Tibial artery (tissue), 4 donors: ENCODE measurements around the gene CCDC148.
"Not testable (repeated sequence)": the region's sequence is repeated elsewhere in the genome, so short reads cannot be mapped to it uniquely, and the experiment has no call there.

ENCODE experiments used
- DNase-seq, 2 donors: peaks; one replicate each; pipeline ENCODE4 v3.0.0-alpha.2; 2019
- H3K27ac ChIP-seq, 2 donors: fragments of 200-600 bp; sonication (generic) in 1 of 2; 1 replicate in 1 of 2; 2 replicates in 1 of 2; pipeline ENCODE4 v1.5.1; 2018 to 2019; ENCODE audit warnings: mild to moderate bottlenecking in 1 of 2
- H3K27me3 ChIP-seq, 2 donors: fragments of 200-600 bp; sonication (generic) in 1 of 2; one replicate each; pipeline versions ENCODE4 v1.5.1 to v1.6.0; 2016 to 2019
- H3K36me3 ChIP-seq, 3 donors: fragments of 200-600 bp; sonication (generic) in 2 of 3; one replicate each; pipeline ENCODE4 v1.5.1; 2016 to 2019; ENCODE audit warnings: mild to moderate bottlenecking in 2 of 3
- H3K4me1 ChIP-seq, 4 donors: fragments of 200-600 bp; sonication (generic) in 2 of 4; 1 replicate in 3 of 4; 2 replicates in 1 of 4; pipeline ENCODE4 v1.5.1; 2016 to 2019
- H3K4me3 ChIP-seq, 2 donors: fragments of 200-600 bp; sonication (generic) in 1 of 2; 1 replicate in 1 of 2; 2 replicates in 1 of 2; pipeline ENCODE4 v1.5.1; 2018 to 2019; ENCODE audit warnings: mild to moderate bottlenecking in 2 of 2
- H3K9me3 ChIP-seq, 3 donors: fragments of 200-600 bp; sonication (generic) in 1 of 3; one replicate each; pipeline ENCODE4 v1.5.1; 2016 to 2019
- CTCF ChIP-seq, 2 experiments: fragments of 200-600 bp in 1 of 2; fragments of 450-650 bp in 1 of 2; IDR thresholded peaks; one replicate each; pipeline ENCODE4 v1.5.1; 2017 to 2019; ENCODE audit warnings: antibody characterized with exemption in 2 of 2, mild to moderate bottlenecking in 1 of 2, moderate library complexity in 1 of 2
- intact Hi-C: fragments of 100-400 bp; cut with DNase I; formaldehyde crosslinking; loops from one replicate; pipeline ENCODE4 v1.15.0; 2023; ENCODE audit warnings: low total_unique reads

The CCDC148 gene

GRCh38 chr2:158380746-158381145, 75.8 kb downstream of the CCDC148 start:
- intact Hi-C loops: no loop called here
- H3K27ac ChIP-seq: no peak overlapping the region
- TF ChIP-seq CTCF (IDR thresholded peaks at IDR 0.05): no peak

DNA sequence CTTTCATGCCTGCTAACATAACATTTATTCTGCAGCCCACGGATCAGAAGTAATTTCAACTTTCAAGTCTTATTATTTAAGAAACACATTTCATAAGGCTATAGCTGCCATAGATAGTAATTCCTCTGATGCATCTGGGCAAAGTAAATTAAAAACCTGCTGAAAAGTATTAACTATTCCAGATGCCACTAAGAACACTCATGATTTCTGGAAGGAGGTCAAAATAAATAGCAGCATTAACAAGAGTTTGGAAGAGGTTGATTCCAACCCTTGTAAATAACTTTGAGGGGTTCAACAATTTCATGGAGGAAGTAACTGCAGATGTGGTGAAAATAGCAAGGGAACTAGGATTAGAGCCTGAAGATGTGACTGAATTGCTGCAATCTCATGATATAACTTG, 77.6 kb downstream of the CCDC148 start:
- no peaks in the 10 kb centered on the region for H3K4me1 ChIP-seq
- DNase-seq: no peak
- H3K4me3 ChIP-seq: no peak overlapping the region
- intact Hi-C loops: no loop called here
- H3K36me3 ChIP-seq: no peaks in the 10 kb centered on the region
- no peak overlapping the region for H3K27ac ChIP-seq
- no peaks in the 10 kb centered on the region for H3K27me3 ChIP-seq
- no peak for TF ChIP-seq CTCF (IDR thresholded peaks at IDR 0.05)
- H3K9me3 ChIP-seq: no peaks in the 10 kb centered on the region

More at GRCh38 chr2:158380746-158381145, 75.8 kb downstream of the CCDC148 start:
- Histone ChIP-seq H3K27me3 (no peaks in the 10 kb centered on the region), H3K4me1 (no peaks in the 10 kb centered on the region), H3K36me3 (no peaks in the 10 kb centered on the region), H3K4me3 (no peak overlapping the region), H3K9me3 (no peaks in the 10 kb centered on the region)
- DNase-seq: no peak

DNA sequence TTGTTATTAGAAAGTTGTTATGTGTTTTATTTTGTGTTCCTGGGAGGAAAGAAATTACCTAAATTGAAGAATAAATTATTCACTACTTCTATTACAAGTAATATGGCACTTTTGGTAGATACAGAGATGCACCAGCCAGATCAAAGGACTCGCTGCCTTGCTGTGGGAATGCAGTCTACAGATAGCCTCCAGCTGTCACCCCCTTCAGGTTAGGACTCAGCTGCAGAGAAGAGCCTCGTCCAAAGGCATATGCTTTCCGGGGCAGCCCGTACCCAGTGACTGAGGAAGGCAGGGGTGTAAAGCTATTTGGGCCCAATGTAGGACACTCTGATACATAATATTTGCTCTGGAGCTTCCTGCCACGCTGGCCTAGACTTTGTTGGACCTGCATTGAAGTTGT, 90.2 kb downstream of the CCDC148 start:
- no peaks in the 10 kb centered on the region for H3K36me3 ChIP-seq
- H3K4me3 ChIP-seq: no peak overlapping the region
- intact Hi-C loops: no loop called here

GRCh38 chr2:158359846-158360245, 96.7 kb downstream of the CCDC148 start:
- TF ChIP-seq CTCF (IDR thresholded peaks at IDR 0.05): no peak
- no peaks in the 10 kb centered on the region for H3K27me3 ChIP-seq
- H3K36me3 ChIP-seq: no peaks in the 10 kb centered on the region
- no peak overlapping the region for H3K27ac ChIP-seq
- H3K4me3 ChIP-seq: no peak overlapping the region
- no peak for DNase-seq
- H3K4me1 ChIP-seq: no peaks in the 10 kb centered on the region
- intact Hi-C loops: no loop called here
- H3K9me3 ChIP-seq: no peaks in the 10 kb centered on the region

More for the DNA sequence above, 90.2 kb downstream of the CCDC148 start:
- Histone ChIP-seq H3K27ac (no peak overlapping the region), H3K27me3 (no peaks in the 10 kb centered on the region), H3K4me1 (no peaks in the 10 kb centered on the region), H3K9me3 (peaks cover 0 to 3% (median 0%) of the 10 kb centered on the region in 3 donors)
- DNase-seq: no peak
- no peak for TF ChIP-seq CTCF (IDR thresholded peaks at IDR 0.05)

DNA sequence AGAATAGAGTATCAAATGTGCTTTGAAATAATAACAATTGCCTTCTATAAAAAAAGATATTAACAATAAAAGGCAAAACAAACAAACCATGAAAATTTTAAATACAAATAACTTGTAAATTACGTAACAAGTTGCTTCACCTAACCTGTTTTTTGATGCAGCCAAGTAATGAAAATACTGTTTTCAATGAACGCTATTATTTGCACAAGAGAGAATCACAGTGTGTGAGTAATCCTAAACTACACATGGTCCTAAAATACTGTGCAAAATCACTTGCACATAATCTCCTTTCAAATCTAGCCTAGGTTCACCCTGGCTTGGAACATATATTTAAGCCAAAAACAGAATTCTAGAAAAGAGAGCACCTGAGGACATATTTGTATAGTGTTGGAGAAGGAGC, 98.9 kb downstream of the CCDC148 start:
- H3K4me3 ChIP-seq: no peak overlapping the region
- no peaks in the 10 kb centered on the region for H3K4me1 ChIP-seq
- TF ChIP-seq CTCF (IDR thresholded peaks at IDR 0.05): no peak
- no peaks in the 10 kb centered on the region for H3K27me3 ChIP-seq
- no peak for DNase-seq
- intact Hi-C loops: no loop called here
- H3K27ac ChIP-seq: no peak overlapping the region
- H3K36me3 ChIP-seq: no peaks in the 10 kb centered on the region
- no peaks in the 10 kb centered on the region for H3K9me3 ChIP-seq

- Histone ChIP-seq H3K4me3 (no peak overlapping the region), H3K9me3 (no peaks in the 10 kb centered on the region), H3K27me3 (no peaks in the 10 kb centered on the region), H3K4me1 (no peaks in the 10 kb centered on the region), H3K36me3 (no peaks in the 10 kb centered on the region), H3K27ac (no peak overlapping the region)
- no peak for DNase-seq
- intact Hi-C loops: no loop called here
- TF ChIP-seq CTCF (IDR thresholded peaks at IDR 0.05): no peak
Observed at GRCh38 chr2:158357122-158357521, 99.4 kb downstream of the CCDC148 start.

- H3K4me3 ChIP-seq, DNase-seq, H3K36me3 ChIP-seq, H3K27ac ChIP-seq, H3K9me3 ChIP-seq, H3K4me1 ChIP-seq, H3K27me3 ChIP-seq, intact Hi-C loops: not testable (repeated sequence)
Observed at GRCh38 chr2:158351466-158351816, 105.1 kb downstream of the CCDC148 start.

DNA sequence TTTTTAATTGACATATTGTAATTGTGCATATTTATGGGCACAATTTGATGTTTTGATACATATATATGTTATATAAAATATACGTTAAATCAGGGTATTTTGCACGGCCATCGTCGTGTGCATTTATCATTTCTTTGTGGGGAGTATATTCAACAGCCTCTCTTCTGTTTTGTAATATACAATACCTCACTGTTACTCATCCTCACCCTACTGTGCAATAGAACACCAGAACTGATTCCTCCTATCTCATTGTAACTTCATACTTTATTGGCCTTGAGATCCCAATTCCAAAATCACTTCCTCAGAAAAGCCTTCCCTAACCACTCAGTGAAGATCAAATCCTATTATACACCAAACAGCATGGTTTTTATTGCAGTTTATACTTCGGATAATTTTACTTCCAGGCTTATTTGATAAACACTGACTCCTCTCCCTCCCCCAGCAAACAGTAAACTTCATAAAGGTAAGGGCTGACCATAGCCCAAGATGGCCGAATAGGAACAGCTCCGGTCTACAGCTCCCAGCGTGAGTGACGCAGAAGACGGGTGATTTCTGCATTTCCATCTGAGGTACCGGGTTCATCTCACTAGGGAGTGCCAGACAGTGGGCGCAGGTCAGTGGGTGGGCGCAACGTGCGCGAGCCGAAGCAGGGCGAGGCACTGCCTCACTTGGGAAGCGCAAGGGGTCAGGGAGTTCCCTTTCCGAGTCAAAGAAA, 105.6 kb downstream of the CCDC148 start:
- intact Hi-C loops, H3K9me3 ChIP-seq, H3K27ac ChIP-seq, H3K27me3 ChIP-seq, DNase-seq, H3K4me1 ChIP-seq, H3K36me3 ChIP-seq, H3K4me3 ChIP-seq: not testable (repeated sequence)
